Femur (tissue), 1 donor: ENCODE measurements around the gene BCL2L14.

ENCODE experiments used
- DNase-seq: peaks from one replicate; pipeline ENCODE4 v3.0.0-alpha.2; 2017

The BCL2L14 gene

DNA sequence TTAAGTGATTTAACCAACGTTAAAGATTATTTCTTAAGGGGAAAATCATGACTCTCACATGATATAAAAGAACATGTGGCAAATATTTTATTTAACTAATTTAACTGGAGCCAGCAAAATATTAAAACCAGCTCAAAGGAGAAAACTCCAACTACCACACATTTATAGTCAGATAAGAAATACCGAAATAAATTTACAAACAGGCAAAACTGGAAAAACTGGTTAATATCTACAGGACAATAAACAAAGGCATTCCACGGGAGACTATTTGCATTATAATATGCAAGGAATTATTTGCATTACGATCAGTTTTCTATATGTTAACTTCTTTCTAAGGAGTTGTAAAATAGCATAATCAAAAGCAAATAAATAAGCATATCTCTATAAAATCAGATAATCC lies 13.8 kb upstream of the BCL2L14 start:
- no peak for DNase-seq

DNA sequence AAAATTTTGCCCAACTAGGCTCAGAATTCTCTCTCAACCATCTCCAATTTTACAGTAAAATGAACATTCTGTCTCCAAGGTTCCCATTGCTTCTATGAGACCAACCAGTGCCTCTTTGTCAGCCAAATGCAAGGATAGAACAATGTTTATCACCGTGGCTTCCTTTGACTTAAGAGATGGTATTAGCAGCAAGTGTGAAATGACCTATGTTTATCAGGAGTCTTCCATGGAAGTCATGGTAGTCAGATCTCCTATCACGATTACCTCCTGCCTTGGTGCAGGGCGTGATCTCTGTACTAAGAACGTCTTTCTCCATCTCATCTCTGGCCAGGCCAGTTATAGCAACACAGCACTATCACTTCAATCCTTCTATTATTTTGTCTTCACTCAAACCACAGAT lies 6.1 kb upstream of the BCL2L14 start:
- no peak for DNase-seq

DNA sequence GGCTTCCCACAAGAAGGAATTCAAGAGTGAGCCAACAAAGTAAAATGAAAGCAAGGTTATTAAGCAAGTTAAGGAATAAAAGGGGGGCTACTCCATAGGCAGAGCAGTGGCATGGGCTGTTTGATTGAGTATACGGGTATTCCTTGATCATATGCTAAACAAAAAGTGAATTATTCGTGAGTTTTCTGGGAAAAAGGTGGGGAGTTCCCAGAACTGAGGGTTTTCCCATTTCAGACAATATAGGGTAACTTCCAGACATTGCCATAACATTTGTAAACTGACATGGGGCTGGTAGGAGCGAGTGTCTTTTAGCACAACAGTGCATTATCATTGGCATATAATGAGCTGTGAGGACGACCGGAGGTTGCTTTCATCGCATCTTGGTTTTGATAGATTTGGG lies 2.0 kb upstream of the BCL2L14 start:
- no peak for DNase-seq

DNA sequence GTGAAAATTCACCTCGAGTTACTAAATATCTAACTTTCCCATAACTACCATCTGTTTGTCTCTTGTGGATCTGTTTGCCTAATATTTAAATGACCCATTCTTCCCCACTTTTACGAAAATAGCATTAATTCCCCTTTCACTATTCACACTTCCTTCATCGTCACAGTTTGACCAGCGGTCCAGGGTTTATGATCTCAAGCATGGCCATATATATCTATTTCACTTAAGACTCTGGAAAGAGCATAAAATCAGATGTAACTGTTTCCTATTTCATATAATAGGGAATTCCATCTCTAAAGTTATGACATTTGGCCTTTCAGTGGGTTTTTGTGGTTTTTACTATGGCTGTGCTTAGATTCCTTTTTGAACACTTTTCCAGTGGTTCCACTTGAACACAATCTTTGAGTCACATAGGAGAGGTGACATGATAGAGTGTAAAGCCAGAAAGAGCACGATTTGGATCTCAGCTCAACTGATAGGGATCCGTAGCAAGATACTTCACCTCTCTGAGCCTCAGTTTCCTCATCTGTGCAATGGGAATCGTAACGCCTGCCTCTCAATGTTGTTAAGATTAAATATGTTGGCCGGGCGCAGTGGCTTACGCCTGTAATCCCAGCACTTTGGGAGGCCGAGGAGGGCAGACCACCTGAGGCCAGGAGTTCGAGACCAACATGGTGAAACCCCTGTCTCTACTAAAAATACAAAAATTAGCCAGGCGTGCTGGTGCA lies 754 bp upstream of the BCL2L14 start:
- DNase-seq = no peak

DNA sequence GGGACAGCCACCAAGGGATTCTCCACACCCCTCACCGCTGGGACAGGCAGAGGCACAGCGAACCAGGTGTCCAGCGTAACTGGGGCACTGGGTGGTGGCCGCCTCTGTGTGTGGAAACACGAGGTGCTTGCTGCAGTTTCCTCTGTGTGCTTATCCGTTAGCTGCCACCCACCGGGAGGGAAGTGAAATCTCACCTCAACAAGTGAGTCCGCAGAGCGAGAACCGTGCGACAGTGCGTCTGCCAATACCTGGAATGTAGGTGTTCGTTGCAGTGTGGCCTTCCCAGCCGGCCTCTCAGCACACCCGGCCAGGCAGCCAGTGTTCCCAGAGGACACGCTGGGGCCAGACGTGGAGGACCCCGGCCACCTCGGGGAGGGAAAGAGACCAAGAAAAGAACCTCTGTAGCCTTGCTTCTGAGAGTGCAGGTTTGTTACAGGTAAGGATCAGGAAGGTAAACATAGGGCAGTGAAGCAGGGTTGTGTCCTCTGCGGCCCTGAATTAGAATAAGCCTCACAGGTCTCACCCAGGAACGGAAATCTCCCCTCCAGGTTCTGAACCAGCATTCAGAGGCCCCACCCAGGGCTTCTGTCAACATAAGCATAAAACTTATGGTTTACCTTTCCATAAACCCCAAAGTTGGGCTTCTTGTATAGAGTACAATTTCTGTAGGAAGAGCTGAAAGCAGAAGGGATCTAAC lies 1.5 kb downstream of the BCL2L14 start:
- no peak for DNase-seq

DNA sequence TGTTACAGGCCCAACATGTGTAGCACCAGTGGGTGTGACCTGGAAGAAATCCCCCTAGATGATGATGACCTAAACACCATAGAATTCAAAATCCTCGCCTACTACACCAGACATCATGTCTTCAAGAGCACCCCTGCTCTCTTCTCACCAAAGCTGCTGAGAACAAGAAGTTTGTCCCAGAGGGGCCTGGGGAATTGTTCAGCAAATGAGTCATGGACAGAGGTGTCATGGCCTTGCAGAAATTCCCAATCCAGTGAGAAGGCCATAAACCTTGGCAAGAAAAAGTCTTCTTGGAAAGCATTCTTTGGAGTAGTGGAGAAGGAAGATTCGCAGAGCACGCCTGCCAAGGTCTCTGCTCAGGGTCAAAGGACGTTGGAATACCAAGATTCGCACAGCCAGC lies 8.6 kb downstream of the BCL2L14 start:
- no peak for DNase-seq

DNA sequence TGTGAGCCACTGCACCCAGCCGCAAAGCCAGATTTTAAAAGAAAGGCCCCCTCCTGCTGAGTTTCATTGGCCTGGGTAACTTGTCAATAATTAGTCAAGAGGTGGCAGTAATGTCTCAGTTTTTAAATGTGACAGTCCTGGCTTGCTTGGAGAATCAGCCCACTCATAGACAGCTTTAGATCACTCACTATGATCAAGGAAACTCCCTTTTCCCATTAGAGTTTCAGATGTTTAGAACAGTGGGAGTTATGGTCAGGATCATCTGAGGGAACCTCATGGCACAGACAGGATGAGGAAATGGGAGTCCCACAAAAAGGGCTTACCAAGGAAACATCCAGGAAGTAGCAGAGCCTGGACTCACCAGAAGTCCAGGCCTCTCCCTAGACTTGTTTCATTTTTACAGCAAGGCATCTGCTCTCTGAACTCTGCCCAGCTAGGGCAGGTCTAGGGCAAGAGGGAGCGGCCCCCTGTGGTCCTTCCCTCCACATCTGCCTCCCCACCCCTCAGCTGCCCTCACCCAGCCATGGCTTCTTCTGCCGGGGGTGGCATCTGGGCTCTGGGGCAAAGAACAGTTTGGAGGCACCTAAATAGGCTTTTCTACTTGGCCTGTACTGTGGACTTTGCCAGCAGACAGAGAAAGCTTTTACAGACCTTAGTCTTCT lies 11.2 kb downstream of the BCL2L14 start:
- DNase-seq = no peak

DNA sequence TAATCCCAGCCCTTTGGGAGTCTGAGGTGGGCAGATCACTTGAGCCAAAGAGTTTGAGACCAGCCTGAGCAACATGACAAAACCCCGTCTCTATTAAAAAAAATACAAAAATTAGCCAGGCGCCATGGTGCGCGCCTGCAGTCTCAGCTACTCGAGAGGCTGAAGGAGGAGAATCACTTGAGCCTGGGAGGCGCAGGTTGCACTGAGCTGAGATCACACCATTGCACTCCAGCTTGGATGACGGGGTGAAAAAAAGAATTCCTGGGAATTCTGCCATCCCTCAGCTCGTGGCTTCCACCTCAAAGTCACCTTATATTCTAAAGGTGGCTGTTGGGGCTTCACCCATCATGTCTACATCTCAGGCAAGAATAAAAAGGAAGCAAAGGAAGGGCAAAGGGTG lies 12.9 kb downstream of the BCL2L14 start:
- DNase-seq = no peak

DNA sequence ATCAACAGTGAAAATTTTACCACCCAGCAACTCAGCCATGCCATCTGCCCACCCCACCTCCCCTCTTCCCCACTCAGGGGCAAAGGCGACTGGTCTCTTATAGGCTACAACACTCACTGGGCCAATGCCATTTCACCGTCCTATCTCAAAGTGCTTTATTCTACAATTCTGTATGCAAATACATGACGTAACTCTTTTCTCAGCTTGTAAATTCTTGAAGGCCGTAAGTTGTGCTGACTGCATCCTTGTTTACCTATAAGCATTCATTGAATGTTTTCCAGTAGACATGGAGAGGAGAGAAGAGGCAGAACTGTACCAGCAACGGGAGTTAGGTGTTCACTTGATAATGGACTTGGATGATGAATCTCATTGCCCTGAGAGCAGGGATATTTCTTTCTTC lies 15.6 kb downstream of the BCL2L14 start:
- no peak for DNase-seq

DNA sequence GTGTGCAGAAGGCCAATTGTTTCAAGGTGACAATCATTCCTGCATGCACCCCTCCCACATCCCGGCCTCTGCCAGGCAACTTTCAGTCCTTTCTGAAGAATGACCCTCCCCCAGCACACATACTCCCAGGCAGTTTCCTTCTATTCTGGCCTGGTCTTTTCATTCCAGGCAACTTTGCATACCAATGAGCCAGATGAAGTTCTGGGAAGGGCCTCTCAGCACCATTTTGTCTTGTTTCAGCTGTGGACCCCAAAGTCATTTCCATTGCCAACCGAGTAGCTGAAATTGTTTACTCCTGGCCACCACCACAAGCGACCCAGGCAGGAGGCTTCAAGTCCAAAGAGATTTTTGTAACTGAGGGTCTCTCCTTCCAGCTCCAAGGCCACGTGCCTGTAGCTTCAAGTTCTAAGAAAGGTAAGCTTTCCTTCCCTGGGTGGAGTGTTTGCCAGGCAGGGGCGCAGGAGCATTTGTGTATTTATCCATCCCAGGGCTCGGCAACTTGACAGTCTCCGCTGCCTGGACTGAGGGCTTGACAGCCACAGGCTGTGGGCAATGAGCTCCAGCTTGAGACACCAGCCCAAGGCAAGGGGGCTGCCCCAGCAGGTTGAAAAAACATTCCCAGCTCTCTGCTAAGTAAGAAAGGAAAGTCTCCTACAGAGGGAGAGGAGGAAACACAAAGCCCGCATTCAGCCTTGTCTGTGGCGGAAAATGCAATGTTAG lies 16.4 kb downstream of the BCL2L14 start:
- DNase-seq = no peak

DNA sequence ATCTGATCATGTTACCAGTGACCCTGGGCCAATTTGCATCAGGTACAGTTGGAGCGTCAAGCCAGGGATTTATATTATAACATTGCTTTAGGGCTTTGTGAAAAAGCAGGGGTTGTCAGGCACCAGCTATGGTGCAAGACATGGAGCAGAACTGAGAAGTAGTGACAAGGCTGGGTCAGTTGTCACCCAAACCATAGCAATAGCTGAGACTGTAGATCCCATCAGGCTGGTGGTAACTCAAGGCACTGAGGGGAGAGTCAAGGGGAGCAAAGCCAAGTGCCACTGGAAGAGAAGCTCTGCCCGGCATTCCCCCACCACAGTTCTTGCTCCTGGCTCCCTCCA lies 16.9 kb downstream of the BCL2L14 start:
- DNase-seq = no peak

DNA sequence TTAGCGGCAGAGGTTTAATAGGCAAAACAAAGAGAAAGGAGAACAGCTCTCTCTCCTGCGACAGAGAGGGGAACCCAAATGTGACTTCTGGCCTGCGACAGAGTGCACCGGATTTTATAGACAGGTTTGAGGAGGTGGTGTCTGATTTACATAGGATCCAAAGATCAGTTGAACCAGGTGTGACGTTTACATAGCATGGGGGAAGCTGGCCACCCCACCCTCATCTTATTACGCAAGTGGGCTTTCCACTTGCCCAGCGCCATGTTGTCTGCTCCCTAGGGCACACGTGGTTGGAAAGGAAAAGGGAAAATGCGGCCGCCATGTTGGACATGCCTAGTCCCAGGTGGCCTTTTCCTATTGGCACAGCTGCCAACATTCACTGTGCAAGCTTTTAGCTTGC lies 17.4 kb downstream of the BCL2L14 start:
- no peak for DNase-seq

DNA sequence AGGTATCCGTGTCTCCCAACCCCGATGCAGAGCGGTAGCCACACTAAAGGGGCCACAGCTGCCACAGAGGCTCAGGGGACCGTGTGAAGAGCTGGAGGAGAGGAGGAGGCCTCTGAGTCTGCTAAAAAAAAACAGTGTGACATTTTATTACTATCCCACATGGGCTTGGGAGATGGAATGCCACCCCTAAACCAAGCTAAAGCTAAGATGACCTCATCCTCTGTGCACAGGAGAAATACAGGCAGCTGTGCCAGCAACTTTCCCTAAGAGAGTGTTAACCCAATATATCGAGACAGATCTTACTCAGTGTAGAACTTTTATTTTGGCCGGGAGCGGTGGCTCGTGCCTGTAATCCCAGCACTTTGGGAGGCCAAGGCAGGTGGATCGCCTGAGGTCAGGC lies 18.0 kb downstream of the BCL2L14 start:
- DNase-seq = no peak

DNA sequence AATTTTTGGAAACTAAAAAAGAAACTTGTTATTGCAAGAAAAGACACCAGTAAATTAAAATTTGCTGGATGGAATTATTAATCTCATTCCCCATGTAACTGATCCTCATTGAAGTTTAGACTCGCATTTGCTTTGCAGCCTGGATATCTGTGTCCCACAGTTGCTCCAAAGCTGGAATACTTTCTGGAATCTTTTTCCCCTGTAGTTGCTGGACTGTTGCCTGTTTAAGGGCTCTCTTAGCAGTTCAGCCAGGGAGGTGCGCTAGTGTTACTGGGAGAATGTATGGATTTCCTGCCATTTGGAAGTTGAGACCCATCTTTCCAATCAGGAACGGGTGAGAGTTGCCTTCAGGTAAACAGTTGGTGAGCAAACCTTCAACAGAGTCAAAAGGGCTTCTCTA lies 20.3 kb downstream of the BCL2L14 start:
- no peak for DNase-seq

DNA sequence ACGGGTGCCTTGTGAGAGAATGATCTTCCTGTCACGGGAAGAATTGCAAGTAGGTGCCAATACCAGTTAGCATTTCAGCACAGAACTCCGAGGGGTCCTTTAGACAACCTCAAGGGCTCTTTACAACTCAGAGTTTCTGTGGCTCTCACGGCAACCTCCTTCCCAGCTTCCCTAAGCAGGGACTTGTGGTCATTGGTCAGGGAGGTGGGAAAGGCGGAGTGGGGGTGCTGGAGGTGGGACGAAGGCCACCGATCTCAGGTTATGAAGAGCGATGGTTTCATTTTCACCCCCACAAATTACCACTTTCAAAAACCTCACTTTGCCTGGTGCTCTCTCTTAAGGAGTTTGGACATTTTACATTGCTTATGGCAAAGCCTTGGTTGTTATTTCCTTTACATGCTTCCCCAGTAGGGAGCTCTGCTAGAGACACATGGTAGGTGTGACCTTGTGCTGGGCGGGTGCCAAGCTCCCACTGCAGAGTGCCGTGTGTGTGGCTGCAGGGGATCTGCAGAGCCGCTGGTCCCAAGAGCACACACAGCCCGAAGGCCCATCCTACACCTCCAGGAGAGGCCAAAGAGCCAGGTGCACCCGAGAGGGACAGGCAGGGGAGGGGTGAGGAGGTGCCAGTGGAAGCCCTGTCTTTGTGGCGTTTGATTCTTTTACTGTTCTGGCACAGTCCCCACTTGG lies 21.4 kb downstream of the BCL2L14 start:
- DNase-seq = no peak

DNA sequence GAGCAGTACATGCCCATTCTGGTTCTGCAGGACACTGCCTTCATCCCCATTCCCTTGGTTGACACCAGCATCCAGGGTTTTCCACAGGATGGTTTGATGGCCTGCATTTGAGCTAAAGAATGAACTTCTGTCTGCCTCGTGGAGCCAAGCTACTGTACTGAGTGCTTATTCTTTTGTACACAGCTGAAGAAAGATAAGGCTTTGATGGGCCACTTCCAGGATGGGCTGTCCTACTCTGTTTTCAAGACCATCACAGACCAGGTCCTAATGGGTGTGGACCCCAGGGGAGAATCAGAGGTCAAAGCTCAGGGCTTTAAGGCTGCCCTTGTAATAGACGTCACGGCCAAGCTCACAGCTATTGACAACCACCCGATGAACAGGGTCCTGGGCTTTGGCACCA lies 23.7 kb downstream of the BCL2L14 start:
- DNase-seq = no peak

DNA sequence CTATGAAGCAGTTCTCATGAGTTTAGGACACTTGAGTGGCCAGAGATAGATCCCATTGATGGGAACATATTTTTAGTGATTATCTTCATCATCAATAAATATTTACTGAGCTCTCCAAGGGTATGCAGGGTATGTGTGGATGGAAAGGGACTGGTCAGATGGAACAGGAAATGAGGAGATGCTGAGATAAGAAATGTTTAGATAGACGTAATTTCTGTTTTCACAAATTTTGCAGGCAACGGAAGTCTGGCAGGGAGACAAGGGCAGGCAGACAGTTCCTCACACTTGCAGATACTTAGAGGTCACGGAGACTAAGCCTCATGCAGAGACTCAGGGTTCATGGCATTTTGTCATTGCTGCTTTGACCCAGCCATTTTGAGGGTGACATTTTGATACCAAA lies 24.3 kb downstream of the BCL2L14 start:
- no peak for DNase-seq

DNA sequence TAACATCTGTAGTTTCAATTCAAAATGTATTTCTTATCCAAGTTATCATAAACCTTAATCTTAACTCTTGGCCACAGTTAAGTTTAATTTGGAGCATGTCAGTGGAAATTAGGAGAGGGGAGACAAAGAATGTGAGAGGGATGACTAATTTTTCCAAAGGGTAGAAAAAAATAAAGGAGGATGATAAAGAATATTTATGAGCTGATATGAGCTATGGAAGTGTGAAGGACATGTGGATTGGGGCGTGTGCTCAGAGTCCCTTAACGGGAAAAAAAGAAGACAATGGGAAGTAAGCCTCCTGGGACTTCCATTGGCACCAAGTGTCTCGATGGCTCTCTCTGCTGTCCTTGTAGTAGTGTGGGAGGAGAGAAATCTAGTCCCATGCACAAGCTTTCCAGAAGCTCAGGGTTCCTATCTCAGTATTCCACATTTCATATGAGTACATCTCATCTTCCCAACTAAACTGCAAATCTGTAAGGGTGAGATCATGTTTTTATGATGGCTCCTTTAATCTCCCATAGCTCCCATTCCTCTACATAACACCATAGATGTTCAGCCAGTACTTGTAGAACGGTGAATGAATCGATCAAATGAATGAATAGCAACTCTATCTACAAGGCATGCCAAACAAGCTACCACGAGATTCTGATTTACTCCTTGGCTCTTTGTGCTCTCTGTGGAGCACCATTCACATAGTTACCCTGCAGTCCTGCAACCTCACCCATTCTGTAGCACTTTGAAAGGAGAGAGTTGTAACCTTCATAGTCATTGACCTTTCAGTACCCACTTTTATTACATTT lies 27.4 kb downstream of the BCL2L14 start:
- DNase-seq = no peak

DNA sequence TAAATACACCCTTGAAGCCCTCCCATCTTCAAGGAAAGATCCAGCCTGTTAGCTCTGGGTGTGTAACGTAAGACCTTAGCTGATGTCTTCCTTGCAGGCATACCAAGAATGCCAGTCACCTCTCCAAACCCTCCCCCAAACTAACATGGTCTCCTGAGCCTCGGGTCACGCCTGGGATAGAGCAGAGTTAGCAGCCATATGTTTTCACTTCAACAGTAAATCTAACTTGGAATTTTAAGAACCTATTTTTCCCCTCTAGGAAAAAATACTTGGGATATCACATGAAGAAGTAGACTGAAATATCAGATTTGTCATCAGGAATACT lies 27.9 kb downstream of the BCL2L14 start:
- no peak for DNase-seq

DNA sequence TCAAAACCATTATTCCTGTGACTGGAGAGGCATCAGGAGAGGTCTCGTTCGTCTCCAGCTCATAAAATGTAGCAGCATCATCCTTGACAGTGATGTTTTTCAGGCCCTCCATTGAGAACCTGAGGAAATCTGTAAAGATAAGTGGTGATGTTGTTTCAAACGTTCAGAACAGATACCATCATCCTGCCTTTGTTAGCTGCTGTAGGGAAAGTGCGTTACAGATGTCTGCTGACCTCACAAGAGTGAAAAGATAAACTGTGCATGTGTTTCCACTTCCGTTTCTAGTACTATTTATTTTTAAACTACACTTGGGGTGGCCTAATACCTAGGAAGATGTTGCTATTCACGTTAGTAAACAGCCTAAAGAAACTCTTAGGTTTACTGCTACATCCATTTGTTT lies 28.4 kb downstream of the BCL2L14 start:
- DNase-seq = no peak

DNA sequence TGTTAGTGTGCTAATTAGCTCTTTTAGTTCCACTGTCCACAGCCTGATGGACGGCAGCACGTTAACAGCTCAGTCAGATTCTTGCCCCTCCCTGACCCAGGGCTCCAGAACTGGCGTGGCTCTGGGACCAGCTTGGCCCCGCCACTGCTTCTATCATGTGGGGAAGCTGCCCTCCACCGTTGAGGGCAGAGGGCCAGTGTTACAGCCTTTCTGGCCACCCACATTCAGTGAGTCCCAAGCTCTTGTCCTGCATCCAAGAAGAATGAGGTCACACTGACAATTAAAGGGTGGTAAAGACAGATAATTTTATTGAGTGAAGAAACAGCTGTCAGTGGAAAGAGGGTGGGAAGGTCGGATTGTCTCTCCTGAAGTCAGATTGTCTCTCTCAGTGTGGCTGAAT lies 36.9 kb downstream of the BCL2L14 start:
- no peak for DNase-seq

DNA sequence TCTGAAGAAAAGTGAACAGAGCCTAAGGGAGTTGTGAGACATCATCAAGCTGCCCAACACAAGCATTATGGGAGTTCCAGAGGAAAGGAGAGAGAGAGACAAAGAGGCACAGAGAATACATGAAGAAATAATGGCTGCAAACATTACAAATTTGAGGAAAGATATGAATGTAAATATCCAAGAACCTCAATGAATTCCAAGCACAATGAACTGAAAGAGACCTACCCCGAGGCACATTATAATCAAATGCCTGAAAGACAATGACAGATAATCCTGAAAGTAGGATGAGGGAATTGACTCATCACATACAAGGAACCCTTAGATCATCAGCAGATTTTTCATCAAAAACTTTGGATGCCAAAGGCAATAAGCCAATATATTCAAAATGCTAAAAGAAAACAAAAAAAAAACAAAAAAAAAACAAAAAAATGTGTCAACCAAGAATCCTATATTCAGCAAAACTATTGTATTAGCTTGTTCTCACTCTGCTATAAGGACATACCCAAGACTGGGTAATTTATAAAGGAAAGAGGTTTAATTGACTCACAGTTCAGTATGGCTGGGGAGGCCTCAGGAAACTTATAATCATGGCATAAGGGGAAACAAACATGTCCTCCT lies 37.8 kb downstream of the BCL2L14 start:
- no peak for DNase-seq
